Measurements from ENCODE around the gene SLC16A7.

The SLC16A7 gene

DNA sequence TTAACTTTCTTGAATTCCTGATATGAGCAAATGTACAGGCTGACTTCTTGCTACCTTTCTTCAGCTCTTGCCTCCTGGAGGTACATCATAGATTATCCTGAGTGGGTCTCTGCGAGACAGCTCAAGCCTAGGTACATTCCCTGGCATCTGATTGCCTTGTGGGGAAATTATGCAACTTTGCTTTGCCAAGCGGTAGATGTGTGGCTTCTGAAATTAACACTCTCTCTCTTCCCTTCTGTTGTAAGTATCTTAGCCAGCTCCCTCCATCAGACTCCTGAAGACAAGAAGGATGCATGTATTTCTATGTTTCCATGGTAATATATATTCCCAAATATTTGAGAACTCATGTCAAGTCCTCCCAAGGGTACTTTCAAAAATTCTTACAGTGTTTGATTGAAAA is 16.2 kb upstream of the SLC16A7 start:
- TF ChIP-seq, protein P1, sequence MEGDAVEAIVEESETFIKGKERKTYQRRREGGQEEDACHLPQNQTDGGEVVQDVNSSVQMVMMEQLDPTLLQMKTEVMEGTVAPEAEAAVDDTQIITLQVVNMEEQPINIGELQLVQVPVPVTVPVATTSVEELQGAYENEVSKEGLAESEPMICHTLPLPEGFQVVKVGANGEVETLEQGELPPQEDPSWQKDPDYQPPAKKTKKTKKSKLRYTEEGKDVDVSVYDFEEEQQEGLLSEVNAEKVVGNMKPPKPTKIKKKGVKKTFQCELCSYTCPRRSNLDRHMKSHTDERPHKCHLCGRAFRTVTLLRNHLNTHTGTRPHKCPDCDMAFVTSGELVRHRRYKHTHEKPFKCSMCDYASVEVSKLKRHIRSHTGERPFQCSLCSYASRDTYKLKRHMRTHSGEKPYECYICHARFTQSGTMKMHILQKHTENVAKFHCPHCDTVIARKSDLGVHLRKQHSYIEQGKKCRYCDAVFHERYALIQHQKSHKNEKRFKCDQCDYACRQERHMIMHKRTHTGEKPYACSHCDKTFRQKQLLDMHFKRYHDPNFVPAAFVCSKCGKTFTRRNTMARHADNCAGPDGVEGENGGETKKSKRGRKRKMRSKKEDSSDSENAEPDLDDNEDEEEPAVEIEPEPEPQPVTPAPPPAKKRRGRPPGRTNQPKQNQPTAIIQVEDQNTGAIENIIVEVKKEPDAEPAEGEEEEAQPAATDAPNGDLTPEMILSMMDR (IDR thresholded peaks at IDR 0.05; ENCODE audit: borderline replicate concordance, insufficient read depth, low read depth, low read length) = no peak
- H3K4me3 ChIP-seq (ENCODE audit: low read depth, low read length) = no peak overlapping the region

DNA sequence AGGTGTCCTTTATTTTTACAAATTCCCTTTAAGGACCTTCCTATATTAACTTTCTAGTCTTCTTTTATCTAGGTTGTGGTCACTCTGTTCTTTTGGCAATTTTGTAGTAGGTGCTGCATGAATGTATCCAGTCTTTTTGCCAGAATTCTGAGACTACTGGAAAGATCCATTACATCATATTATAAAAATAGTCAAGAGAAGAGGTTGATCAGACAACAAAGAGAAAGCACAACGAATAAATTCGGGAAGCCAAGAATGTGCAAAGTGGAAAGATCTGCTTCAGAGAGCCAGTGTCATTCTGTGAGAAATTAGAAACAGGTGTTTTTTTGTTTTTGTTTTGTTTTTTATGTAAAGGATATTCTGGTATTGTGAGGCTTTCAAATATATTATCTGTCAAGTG is 15.8 kb upstream of the SLC16A7 start:
- H3K4me3 ChIP-seq (ENCODE audit: low read depth, low read length) = no peak overlapping the region
- TF ChIP-seq, protein P1 (IDR thresholded peaks at IDR 0.05; ENCODE audit: borderline replicate concordance, insufficient read depth, low read depth, low read length) = no peak

DNA sequence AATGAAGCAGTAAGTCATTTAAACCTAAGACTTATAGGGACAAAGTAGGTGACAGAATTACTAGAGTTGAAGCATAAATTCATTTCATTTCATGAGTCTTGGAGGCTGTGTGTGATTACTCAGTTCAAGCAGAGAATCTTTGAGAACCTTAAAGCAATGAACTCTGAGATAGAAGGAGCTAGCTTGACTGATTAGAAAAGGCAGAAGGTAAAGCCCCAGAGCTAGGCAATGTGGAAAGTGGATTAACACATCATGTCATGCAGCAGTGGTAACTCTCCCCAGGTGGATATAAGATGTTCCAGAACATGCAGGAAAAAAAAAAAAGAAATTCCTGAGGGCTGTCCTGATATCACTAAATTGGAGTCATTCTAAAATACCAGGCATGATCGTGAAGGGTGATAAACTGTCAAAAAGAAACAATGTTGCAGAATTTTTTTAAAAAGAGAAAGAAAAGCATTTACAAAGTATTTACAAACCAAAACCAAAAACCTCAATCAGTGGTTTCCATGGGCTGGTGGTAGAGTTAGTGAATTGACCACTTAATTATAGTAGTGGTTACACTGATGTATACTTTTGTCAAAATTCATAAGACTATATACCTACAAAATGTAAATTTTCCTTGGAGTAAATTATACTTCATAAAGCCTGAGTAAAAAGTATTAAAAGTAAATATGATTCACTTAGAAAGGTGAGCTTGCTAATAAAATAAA is 12.7 kb upstream of the SLC16A7 start:
- TF ChIP-seq, protein P1 (IDR thresholded peaks at IDR 0.05; ENCODE audit: borderline replicate concordance, insufficient read depth, low read depth, low read length) = no peak
- no peak overlapping the region for H3K4me3 ChIP-seq (ENCODE audit: low read depth, low read length)

DNA sequence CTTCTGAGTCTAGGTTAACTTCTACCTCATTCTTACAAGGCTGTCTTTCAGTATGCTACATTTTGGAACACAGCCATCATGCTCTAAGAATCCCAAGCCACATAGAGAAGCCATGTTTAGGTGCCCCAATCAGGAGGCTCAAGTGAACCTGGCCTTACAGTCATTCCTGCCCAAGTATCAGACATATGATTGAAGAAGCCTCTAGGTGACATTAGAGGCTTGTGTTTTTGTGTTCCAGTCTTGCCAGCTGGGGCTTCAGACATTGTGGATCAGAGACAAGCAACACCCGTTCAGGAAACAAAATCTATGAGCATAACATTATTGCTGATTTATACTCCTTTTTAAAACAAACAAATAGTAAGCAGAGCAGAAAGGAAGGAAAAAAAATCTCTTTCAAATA is 8.1 kb upstream of the SLC16A7 start:
- TF ChIP-seq, protein P1 (IDR thresholded peaks at IDR 0.05; ENCODE audit: borderline replicate concordance, insufficient read depth, low read depth, low read length) = no peak
- H3K4me3 ChIP-seq (ENCODE audit: low read depth, low read length) = no peak overlapping the region

DNA sequence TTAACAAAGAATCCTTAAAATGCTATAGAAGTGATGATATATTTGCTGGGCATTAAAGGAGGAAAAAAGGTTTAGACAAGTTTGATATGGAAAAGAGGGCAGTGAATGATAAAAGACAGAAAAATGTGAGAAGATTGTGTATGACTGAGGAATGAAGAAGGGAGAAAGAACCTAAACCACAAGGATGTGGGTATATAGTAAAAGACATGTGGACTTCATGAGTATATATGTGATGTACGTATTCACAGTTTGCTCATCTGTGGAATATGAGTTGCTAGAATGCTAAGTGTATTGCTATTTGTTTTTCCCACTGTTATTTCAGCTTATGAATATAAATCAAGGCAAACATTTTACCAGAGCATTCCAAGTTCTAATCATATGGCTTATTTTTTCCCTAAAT is 2.1 kb upstream of the SLC16A7 start:
- no peak overlapping the region for H3K4me3 ChIP-seq (ENCODE audit: low read depth, low read length)
- TF ChIP-seq, protein P1 (IDR thresholded peaks at IDR 0.05; ENCODE audit: borderline replicate concordance, insufficient read depth, low read depth, low read length) = no peak

DNA sequence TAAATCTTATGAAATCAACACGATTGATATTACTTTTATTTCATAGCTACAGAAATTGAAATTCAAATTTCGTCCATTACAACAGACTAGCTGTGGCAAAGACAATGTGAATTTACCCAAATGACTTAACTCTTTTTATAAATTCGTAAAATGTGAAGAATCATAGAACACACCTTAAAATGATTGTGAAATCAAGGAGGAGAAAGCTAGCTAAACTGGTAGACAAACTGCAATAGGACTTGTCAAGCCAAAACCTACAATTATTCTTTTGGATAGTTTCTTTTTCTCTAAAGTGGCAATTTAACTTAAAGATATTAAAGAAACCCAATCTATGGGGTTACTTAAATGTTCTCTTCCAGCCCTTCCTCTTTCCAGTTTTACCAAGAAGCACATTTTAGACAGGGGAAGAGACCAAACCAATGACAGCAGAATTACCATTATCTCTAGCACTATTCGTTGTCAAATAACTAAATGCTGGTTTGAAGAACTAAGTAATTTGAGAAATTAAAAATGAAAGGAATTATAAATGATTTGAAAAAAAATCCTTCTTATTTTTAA is 807 bp upstream of the SLC16A7 start:
- TF ChIP-seq, protein P1 (IDR thresholded peaks at IDR 0.05; ENCODE audit: borderline replicate concordance, insufficient read depth, low read depth, low read length) = no peak
- H3K4me3 ChIP-seq (ENCODE audit: low read depth, low read length) = peak overlapping the region; percentile 44

DNA sequence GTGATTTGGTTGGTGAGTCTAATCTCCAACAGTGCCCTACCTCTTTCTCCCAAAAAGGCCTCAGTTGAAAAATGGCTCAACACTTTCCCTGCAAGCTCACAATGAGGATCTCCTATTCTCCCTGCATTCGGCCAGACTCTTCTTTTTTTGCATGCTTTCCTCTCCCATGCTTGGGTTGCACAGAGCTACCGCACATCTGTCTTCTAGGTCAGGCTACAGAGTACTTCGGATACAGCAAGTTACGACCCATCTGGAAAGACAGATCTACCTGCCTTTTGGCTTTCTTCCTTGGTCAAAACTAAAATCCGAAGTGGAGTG is 305 bp upstream of the SLC16A7 start:
- TF ChIP-seq, protein P1 (IDR thresholded peaks at IDR 0.05; ENCODE audit: borderline replicate concordance, insufficient read depth, low read depth, low read length) = no peak
- peak overlapping the region; percentile 44 for H3K4me3 ChIP-seq (ENCODE audit: low read depth, low read length)

Measured in GM12875 (cell line).